Skeletal muscle tissue (tissue), 4 donors: ENCODE data around the gene CFAP46. TPM values are rescaled to one million over a fixed set of nuclear protein-coding genes. Genes with fewer than 3 reads are reported as not detected.
"Not testable (repeated sequence)": the region's sequence is repeated elsewhere in the genome, so short reads cannot be mapped to it uniquely, and the experiment has no call there.

Source experiments
- H3K27ac ChIP-seq: one replicate; pipeline ENCODE4 v1.7.0; 2013; ENCODE audit warnings: mild to moderate bottlenecking, low read depth, low read length, inconsistent platforms
- H3K27me3 ChIP-seq, 3 donors: one replicate each; pipeline ENCODE4 v1.7.0; 2013; ENCODE audit warnings: low read length in 3 of 3; ENCODE audit not compliant: control insufficient read depth in 3 of 3, insufficient read depth in 3 of 3
- H3K36me3 ChIP-seq, 3 donors: one replicate each; pipeline ENCODE4 v1.7.0; 2013; ENCODE audit warnings: low read length in 3 of 3; ENCODE audit not compliant: control insufficient read depth in 3 of 3, insufficient read depth in 3 of 3
- H3K4me1 ChIP-seq, 3 donors: one replicate each; pipeline ENCODE4 v1.7.0; 2013; ENCODE audit warnings: low read length in 3 of 3, mild to moderate bottlenecking in 3 of 3; ENCODE audit not compliant: control insufficient read depth in 3 of 3, insufficient read depth in 3 of 3
- H3K4me3 ChIP-seq, 3 donors: one replicate each; pipeline ENCODE4 v1.7.0; 2013; ENCODE audit warnings: low read length in 3 of 3
- H3K9ac ChIP-seq, 3 donors: one replicate each; pipeline ENCODE4 v1.7.0; 2013; ENCODE audit warnings: low read length in 3 of 3, mild to moderate bottlenecking in 3 of 3, moderate library complexity in 2 of 3, low read depth in 1 of 3
- H3K9me3 ChIP-seq, 3 donors: one replicate each; pipeline ENCODE4 v1.7.0; 2013; ENCODE audit warnings: low read length in 3 of 3; ENCODE audit not compliant: control insufficient read depth in 3 of 3
- total RNA-seq: library from RNA; depleted of rRNA; stranded (reverse); fragments of >200 nt; gene quantifications from one replicate; pipeline ENCODE4 v1.2.3, GENCODE V29; 2014
- donor health status: Osteomylitis.

The CFAP46 gene
- total RNA-seq, 1 donor from 2014 or later = not detected

DNA sequence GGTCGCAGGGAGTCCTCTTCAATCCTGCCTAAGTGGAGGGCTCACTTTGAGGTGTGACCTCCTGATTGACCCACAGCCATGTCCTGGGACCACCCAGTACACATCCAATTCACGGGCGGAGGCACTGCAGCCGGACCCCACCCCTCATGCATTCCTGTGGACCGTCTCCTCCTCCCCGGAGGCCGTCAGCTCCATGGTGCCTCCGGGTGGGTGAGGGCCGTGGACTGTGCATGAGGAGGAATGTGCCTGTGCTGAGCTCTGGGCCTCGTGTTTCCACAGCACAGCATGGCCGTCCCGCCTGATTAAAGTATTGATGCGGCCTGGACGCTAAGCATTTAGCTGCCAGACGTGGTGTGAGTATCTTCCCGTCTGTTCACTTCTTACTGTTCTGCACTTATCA lies 52.8 kb downstream of the CFAP46 start:
- Histone ChIP-seq H3K4me3 (no peak overlapping the region), H3K27ac (no peak overlapping the region), H3K27me3 (peaks cover 41 to 62% (median 55%) of the 10 kb centered on the region in 3 donors), H3K36me3 (no peaks in the 10 kb centered on the region), H3K4me1 (no peaks in the 10 kb centered on the region), H3K9me3 (no peaks in the 10 kb centered on the region), H3K9ac (no peak overlapping the region)

DNA sequence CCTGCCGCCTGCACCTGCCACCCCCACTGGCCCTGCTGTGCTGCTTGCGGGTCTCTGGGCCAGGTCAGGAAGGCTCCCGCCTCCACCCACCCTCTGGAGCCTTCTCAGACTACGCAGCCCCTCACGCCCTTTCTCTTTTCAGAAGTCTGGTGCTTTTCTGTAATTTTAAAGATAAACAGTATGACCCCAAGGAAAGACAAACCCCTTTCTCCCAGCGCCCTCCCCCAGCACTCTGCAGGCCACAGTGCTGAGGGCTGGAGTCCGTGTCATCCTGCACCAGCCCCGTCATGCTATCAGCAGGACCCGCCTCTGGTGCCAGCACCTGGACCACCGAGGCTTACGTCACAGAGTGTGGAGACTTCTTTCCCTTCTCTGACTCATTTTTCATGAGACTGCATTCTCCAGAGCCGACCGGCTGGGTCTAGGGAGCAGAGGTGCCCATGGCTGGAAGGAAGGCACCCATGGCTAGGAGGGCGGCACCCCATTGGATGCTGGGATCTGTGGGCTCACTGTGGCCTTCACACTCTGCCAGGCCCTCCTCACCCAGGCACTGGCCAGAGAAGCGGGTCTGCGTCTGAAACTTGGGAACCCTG lies 53.4 kb downstream of the CFAP46 start:
- no peaks in the 10 kb centered on the region for H3K36me3 ChIP-seq
- no peak overlapping the region for H3K9ac ChIP-seq
- no peak overlapping the region for H3K27ac ChIP-seq
- H3K9me3 ChIP-seq = no peaks in the 10 kb centered on the region
- H3K4me3 ChIP-seq = no peak overlapping the region
- H3K4me1 ChIP-seq = no peaks in the 10 kb centered on the region
- H3K27me3 ChIP-seq = peaks cover 41 to 64% (median 53%) of the 10 kb centered on the region in 3 donors

DNA sequence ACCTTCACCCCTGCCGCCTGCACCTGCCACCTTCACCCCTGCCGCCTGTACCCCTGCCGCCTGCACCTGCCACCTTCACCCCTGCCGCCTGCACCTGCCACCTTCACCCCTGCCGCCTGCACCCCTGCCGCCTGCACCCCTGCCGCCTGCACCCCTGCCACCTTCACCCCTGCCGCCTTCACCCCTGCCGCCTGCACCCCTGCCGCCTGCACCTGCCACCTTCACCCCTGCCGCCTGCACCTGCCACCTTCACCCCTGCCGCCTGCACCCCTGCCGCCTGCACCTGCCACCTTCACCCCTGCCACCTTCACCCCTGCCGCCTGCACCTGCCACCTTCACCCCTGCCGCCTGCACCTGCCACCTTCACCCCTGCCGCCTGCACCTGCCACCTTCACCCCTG lies 53.9 kb downstream of the CFAP46 start:
- not testable (repeated sequence) for H3K4me1 ChIP-seq, H3K9me3 ChIP-seq, H3K36me3 ChIP-seq, H3K4me3 ChIP-seq, H3K9ac ChIP-seq, H3K27ac ChIP-seq
- peaks cover 41 to 64% (median 50%) of the 10 kb centered on the region in 3 donors for H3K27me3 ChIP-seq

DNA sequence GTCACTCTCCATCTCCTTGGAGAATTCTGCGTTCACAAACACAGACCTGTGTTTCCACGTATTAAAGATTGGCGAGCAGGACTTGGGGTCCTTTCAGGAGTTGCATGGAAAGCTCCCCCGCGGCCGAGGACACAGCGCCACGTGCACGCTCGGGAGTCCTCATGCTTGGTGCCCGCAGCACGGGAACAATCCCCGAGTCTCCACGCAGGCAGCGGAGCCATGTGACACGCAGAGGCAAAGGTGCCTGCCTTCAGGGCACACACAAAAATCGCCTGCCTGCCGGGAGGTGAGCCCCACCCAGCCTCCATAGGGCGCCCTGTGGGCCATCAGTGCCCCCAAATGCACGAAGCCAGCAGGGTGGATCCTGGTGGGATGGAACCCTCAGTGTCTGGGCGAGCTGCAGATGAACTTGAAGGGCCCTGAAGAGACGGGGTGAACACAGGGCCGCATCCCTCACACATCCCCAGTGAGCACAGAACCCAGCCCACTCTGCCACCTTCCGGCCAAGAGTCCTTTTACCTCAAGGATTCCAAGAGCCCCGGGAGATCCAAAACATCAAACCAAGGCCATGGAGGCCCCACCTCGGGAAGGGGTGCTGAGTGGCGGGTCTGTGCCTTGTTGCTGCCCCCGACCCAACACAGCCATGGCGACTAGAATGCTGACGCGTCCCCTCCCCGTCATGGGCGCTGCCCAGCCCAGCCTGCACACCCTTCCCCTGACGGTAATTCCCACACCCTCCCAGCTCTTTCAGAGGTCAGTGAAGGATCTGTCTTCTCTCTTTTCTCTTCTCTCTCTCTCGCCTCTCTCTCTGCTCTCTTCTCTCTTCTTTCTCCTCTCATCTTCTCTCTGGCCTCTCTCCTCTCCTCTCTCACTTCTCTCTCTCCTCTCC lies 55.9 kb downstream of the CFAP46 start:
- Histone ChIP-seq H3K36me3 (no peaks in the 10 kb centered on the region), H3K27ac (no peak overlapping the region), H3K4me1 (no peaks in the 10 kb centered on the region), H3K27me3 (peaks cover 32 to 55% (median 39%) of the 10 kb centered on the region in 3 donors), H3K9ac (no peak overlapping the region), H3K9me3 (no peaks in the 10 kb centered on the region), H3K4me3 (no peak overlapping the region)

DNA sequence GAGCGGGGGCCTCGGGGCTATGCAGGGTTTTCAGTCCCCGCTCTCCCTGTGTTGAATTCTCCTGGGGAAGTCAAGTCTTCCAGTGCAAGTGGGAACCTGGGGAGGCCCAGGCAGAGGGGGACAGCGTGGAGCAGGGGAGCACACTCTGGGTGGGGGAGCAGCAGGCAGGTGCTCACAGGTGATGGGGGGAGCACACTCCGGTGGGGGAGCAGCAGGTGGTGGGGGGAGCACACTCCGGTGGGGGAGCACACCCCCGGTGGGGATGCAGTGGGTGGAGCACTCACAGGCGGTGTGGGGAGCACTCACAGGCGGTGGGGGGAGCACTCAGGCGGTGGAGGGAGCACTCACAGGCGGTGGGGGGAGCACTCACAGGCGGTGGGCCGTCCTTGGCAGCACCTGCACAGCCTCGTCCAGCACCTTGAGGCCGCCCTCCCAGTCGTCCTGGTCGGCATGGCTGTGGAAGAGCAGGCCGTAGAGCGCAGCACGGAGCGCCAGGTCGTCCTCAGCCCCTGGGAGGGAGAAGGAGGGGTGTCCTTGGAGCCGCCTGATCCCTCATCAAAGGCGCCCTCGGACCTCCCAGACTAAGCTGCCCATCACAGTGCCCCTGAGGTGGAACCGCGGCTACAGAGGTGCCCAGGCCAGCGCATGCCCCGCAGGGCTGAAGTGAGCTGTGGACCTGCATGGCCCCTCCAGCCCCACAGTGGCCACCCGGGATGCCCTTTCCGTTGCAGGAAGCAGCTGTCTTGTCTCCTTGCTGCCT lies 56.7 kb downstream of the CFAP46 start:
- Histone ChIP-seq H3K4me1 (no peaks in the 10 kb centered on the region), H3K9ac (no peak overlapping the region), H3K4me3 (no peak overlapping the region), H3K27ac (no peak overlapping the region), H3K36me3 (no peaks in the 10 kb centered on the region), H3K9me3 (no peaks in the 10 kb centered on the region), H3K27me3 (peaks cover 27 to 55% (median 41%) of the 10 kb centered on the region in 3 donors)

DNA sequence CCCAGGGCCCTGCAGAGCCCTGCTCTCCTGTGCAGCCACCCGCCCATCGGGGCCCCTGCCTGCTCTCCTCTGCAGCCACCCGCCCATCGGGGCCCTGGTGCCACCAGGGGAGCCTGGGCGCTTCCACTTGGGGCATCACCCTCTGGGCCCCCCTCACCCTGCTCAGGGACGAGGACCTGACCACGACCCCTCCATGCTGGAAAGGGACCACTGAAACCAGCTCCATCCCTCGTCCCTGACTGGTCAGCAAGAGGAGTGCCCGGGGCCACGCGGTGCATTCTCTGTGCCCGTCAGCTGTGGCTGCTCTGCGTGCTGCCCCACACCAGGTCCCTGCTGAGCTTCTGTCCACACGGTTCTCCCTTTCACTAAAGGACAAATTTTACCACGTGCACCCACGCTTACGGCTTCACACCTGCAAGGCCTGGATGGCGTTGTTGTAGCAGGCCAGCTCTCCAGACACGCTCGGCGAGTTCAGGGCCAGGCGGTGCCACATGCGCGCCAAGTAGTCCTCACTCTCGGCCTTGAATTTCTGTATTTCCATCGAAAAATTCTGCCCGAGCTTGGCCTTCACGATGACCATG lies 57.6 kb downstream of the CFAP46 start:
- Histone ChIP-seq H3K9ac (no peak overlapping the region), H3K4me3 (no peak overlapping the region), H3K27me3 (peaks cover 26 to 57% (median 41%) of the 10 kb centered on the region in 3 donors), H3K36me3 (no peaks in the 10 kb centered on the region), H3K9me3 (no peaks in the 10 kb centered on the region), H3K27ac (no peak overlapping the region), H3K4me1 (no peaks in the 10 kb centered on the region)

DNA sequence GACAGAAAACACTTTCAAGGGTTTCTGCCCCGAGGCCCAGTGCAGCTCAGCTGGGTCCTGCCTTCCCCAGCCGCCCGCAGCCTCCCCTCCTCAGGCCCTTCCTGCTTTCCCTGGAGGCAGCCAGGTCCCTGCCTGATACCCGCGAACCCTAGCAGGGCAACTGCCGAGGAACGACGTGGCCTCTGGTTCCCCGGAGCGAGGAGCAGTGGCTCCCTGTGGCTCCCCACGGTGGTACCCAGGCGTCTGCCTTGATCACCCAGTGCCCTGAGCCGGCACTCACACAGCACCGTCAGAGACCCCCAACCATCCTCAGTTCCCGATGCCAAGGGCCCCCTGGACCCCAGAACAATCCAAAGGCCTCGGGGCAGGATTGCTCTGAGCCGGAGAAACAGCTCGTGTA lies 58.3 kb downstream of the CFAP46 start:
- no peak overlapping the region for H3K27ac ChIP-seq
- H3K9me3 ChIP-seq = no peaks in the 10 kb centered on the region
- no peak overlapping the region for H3K4me3 ChIP-seq
- no peaks in the 10 kb centered on the region for H3K36me3 ChIP-seq
- H3K9ac ChIP-seq = no peak overlapping the region
- H3K4me1 ChIP-seq = peaks cover 0 to 3% (median 2%) of the 10 kb centered on the region in 3 donors
- peaks cover 24 to 56% (median 41%) of the 10 kb centered on the region in 3 donors for H3K27me3 ChIP-seq

DNA sequence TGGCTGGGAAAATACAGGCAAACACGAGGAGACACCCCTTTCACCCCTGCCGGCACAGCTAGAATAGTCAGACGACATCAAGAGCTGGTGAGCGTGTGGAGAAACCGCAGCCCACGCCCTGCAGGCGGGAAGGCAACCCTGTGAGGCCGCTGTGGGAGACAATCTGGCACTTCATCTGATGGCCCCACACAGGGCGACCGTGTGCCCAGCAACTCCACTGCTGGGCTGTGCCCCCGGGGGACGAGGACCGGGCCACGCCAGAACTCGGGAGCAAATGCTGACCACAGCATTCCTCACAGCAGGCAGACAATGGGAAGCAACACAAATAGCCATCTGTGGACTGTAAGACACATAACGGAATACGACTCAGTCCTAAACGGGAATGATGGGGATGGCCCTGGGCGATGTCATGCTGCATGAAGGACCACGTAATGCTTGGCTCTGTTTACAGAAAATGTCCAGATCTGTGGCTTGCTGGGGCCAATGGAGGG lies 58.9 kb downstream of the CFAP46 start:
- Histone ChIP-seq H3K9me3 (no peaks in the 10 kb centered on the region), H3K9ac (no peak overlapping the region), H3K27ac (no peak overlapping the region), H3K4me1 (peaks cover 0 to 3% (median 2%) of the 10 kb centered on the region in 3 donors), H3K4me3 (no peak overlapping the region), H3K36me3 (no peaks in the 10 kb centered on the region), H3K27me3 (peaks cover 29 to 59% (median 43%) of the 10 kb centered on the region in 3 donors)

DNA sequence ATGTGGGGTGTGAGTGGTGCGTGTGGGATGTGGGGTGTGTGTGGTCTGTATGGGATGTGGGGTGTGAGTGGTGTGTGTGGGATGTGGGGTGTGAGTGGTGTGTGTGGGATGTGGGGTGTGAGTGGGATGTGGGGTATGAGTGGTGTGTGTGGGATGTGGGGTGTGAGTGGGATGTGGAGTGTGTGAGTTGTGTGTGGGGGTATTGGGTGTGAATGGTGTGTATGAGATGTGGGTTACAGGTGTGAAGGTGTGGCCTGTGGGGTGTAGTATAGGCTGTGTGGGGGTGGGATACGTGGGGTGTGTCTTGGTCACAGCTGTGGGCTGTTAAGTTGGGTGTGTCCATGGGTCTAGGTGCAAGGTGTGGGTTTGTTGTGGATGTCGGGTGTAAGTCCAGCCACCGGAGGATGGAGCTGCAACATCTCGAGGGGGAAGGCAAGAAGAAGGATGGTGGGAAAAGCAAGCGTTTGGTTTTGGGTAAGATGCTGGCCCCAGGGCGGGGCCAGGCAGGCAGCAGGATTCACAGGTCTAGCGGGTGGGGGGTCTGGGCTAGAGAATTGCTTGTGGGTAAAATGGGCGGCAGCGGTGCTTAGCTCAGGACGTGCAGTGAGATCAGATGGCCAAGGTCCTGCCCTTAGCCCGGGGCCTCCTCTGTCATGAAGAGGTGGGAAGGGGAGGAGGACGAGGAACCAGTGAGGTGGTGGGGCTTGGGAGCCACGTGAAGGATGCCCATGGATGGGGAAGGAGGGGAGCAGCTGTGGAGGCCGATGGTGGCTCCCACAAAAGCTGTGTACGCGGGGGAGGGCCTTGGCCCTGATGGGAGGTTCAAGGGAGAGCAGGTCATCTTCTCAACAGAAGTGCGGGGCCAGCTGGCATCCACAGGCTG lies 60.1 kb downstream of the CFAP46 start:
- H3K9ac ChIP-seq = no peak overlapping the region
- H3K27me3 ChIP-seq = peaks cover 36 to 67% (median 50%) of the 10 kb centered on the region in 3 donors
- peaks cover 0 to 3% (median 2%) of the 10 kb centered on the region in 3 donors for H3K4me1 ChIP-seq
- no peak overlapping the region for H3K4me3 ChIP-seq
- H3K36me3 ChIP-seq = no peaks in the 10 kb centered on the region
- no peak overlapping the region for H3K27ac ChIP-seq
- H3K9me3 ChIP-seq = no peaks in the 10 kb centered on the region
